ENCODE measurements around the gene WIPI1. TPM values are rescaled to one million over a fixed set of nuclear protein-coding genes. Genes with fewer than 3 reads are reported as not detected.

Gene WIPI1
- total and polyA plus RNA-seq, 9 of the 15 experiments (the other 6 are each of a cell fraction or from before 2014, with no cell fraction given): 3.7 to 23.5 (median 11.8) TPM

- TF ChIP-seq CEBPZ (IDR thresholded peaks at IDR 0.05; ENCODE audit: borderline replicate concordance, low read depth, low read length): no peak
- TF ChIP-seq EHMT2 (IDR thresholded peaks at IDR 0.05): no peak
- TF ChIP-seq, protein P1, sequence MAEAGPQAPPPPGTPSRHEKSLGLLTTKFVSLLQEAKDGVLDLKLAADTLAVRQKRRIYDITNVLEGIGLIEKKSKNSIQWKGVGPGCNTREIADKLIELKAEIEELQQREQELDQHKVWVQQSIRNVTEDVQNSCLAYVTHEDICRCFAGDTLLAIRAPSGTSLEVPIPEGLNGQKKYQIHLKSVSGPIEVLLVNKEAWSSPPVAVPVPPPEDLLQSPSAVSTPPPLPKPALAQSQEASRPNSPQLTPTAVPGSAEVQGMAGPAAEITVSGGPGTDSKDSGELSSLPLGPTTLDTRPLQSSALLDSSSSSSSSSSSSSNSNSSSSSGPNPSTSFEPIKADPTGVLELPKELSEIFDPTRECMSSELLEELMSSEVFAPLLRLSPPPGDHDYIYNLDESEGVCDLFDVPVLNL (CRISPR knock-in tag; IDR thresholded peaks at IDR 0.05; ENCODE audit: low read depth): no peak
- TF ChIP-seq CTCFL (IDR thresholded peaks at IDR 0.05; ENCODE audit: borderline replicate concordance, insufficient read depth, low read depth, low read length, poor library complexity, severe bottlenecking): peak; percentile 46
- peak; percentile 14; the same call in 1 of the 2 replicates for TF ChIP-seq SMARCA5 (IDR thresholded peaks at IDR 0.05)
- TF ChIP-seq, protein P2, sequence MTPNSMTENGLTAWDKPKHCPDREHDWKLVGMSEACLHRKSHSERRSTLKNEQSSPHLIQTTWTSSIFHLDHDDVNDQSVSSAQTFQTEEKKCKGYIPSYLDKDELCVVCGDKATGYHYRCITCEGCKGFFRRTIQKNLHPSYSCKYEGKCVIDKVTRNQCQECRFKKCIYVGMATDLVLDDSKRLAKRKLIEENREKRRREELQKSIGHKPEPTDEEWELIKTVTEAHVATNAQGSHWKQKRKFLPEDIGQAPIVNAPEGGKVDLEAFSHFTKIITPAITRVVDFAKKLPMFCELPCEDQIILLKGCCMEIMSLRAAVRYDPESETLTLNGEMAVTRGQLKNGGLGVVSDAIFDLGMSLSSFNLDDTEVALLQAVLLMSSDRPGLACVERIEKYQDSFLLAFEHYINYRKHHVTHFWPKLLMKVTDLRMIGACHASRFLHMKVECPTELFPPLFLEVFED (CRISPR knock-in tag; conservative IDR thresholded peaks at IDR 0.05): no peak
- TF ChIP-seq ZNF212 (CRISPR knock-in tag; IDR thresholded peaks at IDR 0.05): no peak
- no peak for TF ChIP-seq PBX2 (CRISPR knock-in tag; IDR thresholded peaks at IDR 0.05; ENCODE audit: low read depth)
- TF ChIP-seq PBX2 (tag; conservative IDR thresholded peaks at IDR 0.05; ENCODE audit: low read depth): 0 out of 2 replicates have a peak, but pooled peaks have one; percentile 5
- no peak for TF ChIP-seq CREB3L1 (IDR thresholded peaks at IDR 0.05; ENCODE audit: borderline replicate concordance, low read depth)
- no peak for TF ChIP-seq ZNF263 (CRISPR knock-in tag; IDR thresholded peaks at IDR 0.05; ENCODE audit: borderline replicate concordance)
- no peak for TF ChIP-seq EGR1 (conservative IDR thresholded peaks at IDR 0.05)
- no peak for TF ChIP-seq FOXK2 (conservative IDR thresholded peaks at IDR 0.05 in 1 of 2, IDR thresholded peaks at IDR 0.05 in 1 of 2; ENCODE audit: low read depth in 2 of 2)
Measured at GRCh38 chr17:68398691-68399637, 58.3 kb downstream of the WIPI1 start (continued).

Measured in K562 (cell line).